K562 (cell line): ENCODE results near the gene EGFL7. TPM values are rescaled to one million over a fixed set of nuclear protein-coding genes. Genes with fewer than 3 reads are reported as not detected.

ENCODE experiments used
- ATAC-seq: fragments of 200-7000 bp; cut with Tn5 transposase; 3 replicates; pipeline ENCODE4 v1.9.1; 2020; ENCODE audit warnings: moderate library complexity
- BruUV-seq: library from RNA; stranded (reverse); fragments of 400-500 nt; replicated peaks from 2 replicates; lab custom pipeline; 2021; lab: Mats Ljungman, UMichigan
- CTCF ChIA-PET: fragments of 300-600 bp; formaldehyde crosslinking; extraction: SDS; loops from one replicate; lab custom pipeline; 2021; ENCODE audit warnings: low intra/inter-chr PET ratio; lab: Yijun Ruan, JAX
- POLR2A ChIA-PET: fragments of 300-600, 350-650 bp; sonication (Branson Sonifier 250); formaldehyde crosslinking; extraction: SDS; loops from one replicate; lab custom pipeline; 2021; ENCODE audit warnings: antibody characterized with exemption, inconsistent platforms; lab: Yijun Ruan, JAX
- DNase-seq, 4 experiments: peaks; one replicate each; pipeline versions ENCODE4 v3.0.0 to v3.0.0-alpha.2; 2011 to 2018; ENCODE audit warnings: low spot score in 3 of 4, mixed read lengths in 3 of 4; ENCODE audit errors: extremely low read depth in 1 of 4
- FAIRE-seq: peaks from 2 replicates; lab custom pipeline; 2011; peaks lifted over from hg19 to GRCh38; lab: Jason Lieb, UNC
- H2AFZ ChIP-seq: 2 replicates; pipeline ENCODE4 v1.6.0; 2011; ENCODE audit warnings: low read depth, low read length, control low read depth, inconsistent platforms
- H3K27ac ChIP-seq: fragments of 200-600 bp; 3 replicates; pipeline ENCODE4 v1.8.0; 2011; ENCODE audit warnings: low read depth, mild to moderate bottlenecking, control low read depth, inconsistent platforms, low read length, moderate library complexity, mixed read lengths; ENCODE audit errors: extremely low read depth
- H3K27me3 ChIP-seq, 2 experiments: fragments of 300-600 bp in 1 of 2; 2 replicates in 1 of 2; 3 replicates in 1 of 2; pipeline versions ENCODE4 v1.6.0 to v1.8.0; 2011; ENCODE audit warnings: inconsistent platforms in 2 of 2, low read length in 2 of 2, mild to moderate bottlenecking in 1 of 2, mixed read lengths in 1 of 2, moderate library complexity in 1 of 2; ENCODE audit not compliant: control insufficient read depth in 2 of 2, insufficient read depth in 2 of 2
- H3K36me3 ChIP-seq: fragments of 300-600 bp; 3 replicates; pipeline ENCODE4 v1.8.0; 2011; ENCODE audit warnings: mild to moderate bottlenecking, low read length, inconsistent platforms; ENCODE audit not compliant: control insufficient read depth, insufficient read depth
- H3K4me1 ChIP-seq, 2 experiments: fragments of 200-600 bp in 1 of 2; replicated peaks in 1 of 2; 2 replicates in 1 of 2; 3 replicates in 1 of 2; pipeline versions ENCODE4 v1.5.1 to v1.8.0; 2011; ENCODE audit warnings: inconsistent platforms in 2 of 2, low read length in 2 of 2, mild to moderate bottlenecking in 1 of 2, mixed read lengths in 1 of 2, moderate library complexity in 1 of 2; ENCODE audit not compliant: control insufficient read depth in 2 of 2, insufficient read depth in 2 of 2
- H3K4me2 ChIP-seq: 2 replicates; pipeline ENCODE4 v1.6.1; 2011; ENCODE audit warnings: low read length, control low read depth, inconsistent platforms, mixed read lengths; ENCODE audit not compliant: insufficient read depth
- H3K4me3 ChIP-seq: fragments of 200-600 bp; sonication (generic), shearing (Covaris generic); 2 replicates; pipeline ENCODE4 v1.5.1; 2016; ENCODE audit warnings: control low read depth, inconsistent platforms
- H3K79me2 ChIP-seq: fragments of 200-600 bp; 3 replicates; pipeline ENCODE4 v1.8.0; 2011; ENCODE audit warnings: low read length, inconsistent platforms; ENCODE audit not compliant: control insufficient read depth, insufficient read depth
- H3K9ac ChIP-seq, 2 experiments: 2 replicates each; pipeline versions ENCODE4 v1.6.0 to v1.6.1; 2011; ENCODE audit warnings: low read depth in 2 of 2, low read length in 2 of 2, control low read depth in 1 of 2, inconsistent platforms in 1 of 2, mild to moderate bottlenecking in 1 of 2, mixed read lengths in 1 of 2; ENCODE audit not compliant: insufficient read depth in 1 of 2
- H3K9me1 ChIP-seq: one replicate; pipeline ENCODE4 v1.6.0; 2011; ENCODE audit warnings: inconsistent platforms, mild to moderate bottlenecking, low read length, moderate library complexity; ENCODE audit not compliant: control insufficient read depth, insufficient read depth
- H3K9me3 ChIP-seq: replicated peaks from 2 replicates; pipeline ENCODE4 v1.5.1; 2011; ENCODE audit warnings: low read depth, low read length, inconsistent platforms; ENCODE audit not compliant: control insufficient read depth, insufficient read depth
- H4K20me1 ChIP-seq: replicated peaks from 2 replicates; pipeline ENCODE4 v1.6.1; 2011; ENCODE audit warnings: low read length, inconsistent platforms, mixed read lengths; ENCODE audit not compliant: control insufficient read depth, insufficient read depth
- DPF2 ChIP-seq: fragments of 450-650 bp; IDR thresholded peaks from 2 replicates; pipeline ENCODE4 v1.6.1; 2016
- FOXK2 ChIP-seq, 2 experiments: fragments of 450-650 bp; IDR thresholded peaks in 1 of 2; conservative IDR thresholded peaks in 1 of 2; 2 replicates each; pipeline ENCODE4 v1.6.1; 2016; ENCODE audit warnings: low read depth in 2 of 2, mild to moderate bottlenecking in 1 of 2
- JUND ChIP-seq, 2 experiments: IDR thresholded peaks; 2 replicates in 1 of 2; 3 replicates in 1 of 2; pipeline ENCODE4 v1.6.1; 2011; ENCODE audit warnings: borderline replicate concordance in 2 of 2, low read depth in 2 of 2, low read length in 2 of 2, improper control_type of control experiment in 1 of 2, missing biosample characterization in 1 of 2, missing genetic modification characterization in 1 of 2, missing genetic modification reagents in 1 of 2
- MCM5 ChIP-seq: fragments of 450-650 bp; IDR thresholded peaks from 2 replicates; pipeline ENCODE4 v1.6.1; 2016; ENCODE audit warnings: low read depth
- NCOA1 ChIP-seq: fragments of 450-650 bp; IDR thresholded peaks from 2 replicates; pipeline ENCODE4 v1.6.1; 2016; ENCODE audit warnings: low read depth
- NKRF ChIP-seq: fragments of 450-650 bp; IDR thresholded peaks from 2 replicates; pipeline ENCODE4 v1.6.1; 2016; ENCODE audit warnings: borderline replicate concordance
- RNF2 ChIP-seq: sonication (generic); IDR thresholded peaks from 2 replicates; pipeline ENCODE4 v1.6.1; 2016
- ZBTB17 ChIP-seq: fragments of 450-650 bp; formaldehyde crosslinking; IDR thresholded peaks from 2 replicates; pipeline ENCODE4 v1.4.0; 2020; ENCODE audit warnings: mild to moderate bottlenecking
- ZBTB7A ChIP-seq: IDR thresholded peaks from 2 replicates; pipeline ENCODE4 v1.6.1; 2011; ENCODE audit warnings: low read depth, mild to moderate bottlenecking, low read length, moderate library complexity, borderline replicate concordance; ENCODE audit not compliant: control insufficient read depth
- ZNF280B ChIP-seq: fragments of 250-450 bp; sonication (Bioruptor Pico); IDR thresholded peaks from 2 replicates; pipeline ENCODE4 v1.5.1; 2021; ENCODE audit warnings: mild to moderate bottlenecking
- ZNF512 ChIP-seq: IDR thresholded peaks from 2 replicates; pipeline ENCODE4 v1.6.1; 2016; ENCODE audit warnings: missing genetic modification characterization, missing compliant biosample characterization
- ZNF639 ChIP-seq, 2 experiments: fragments of 200-800 bp in 1 of 2; sonication (Bioruptor generic) in 1 of 2; sonication (generic) in 1 of 2; formaldehyde crosslinking in 1 of 2; IDR thresholded peaks in 1 of 2; conservative IDR thresholded peaks in 1 of 2; 2 replicates each; pipeline versions ENCODE4 v1.5.0 to v1.6.1; 2016 to 2020; ENCODE audit warnings: missing compliant biosample characterization in 1 of 2, missing genetic modification characterization in 1 of 2, missing genetic modification reagents in 1 of 2
- ZZZ3 ChIP-seq: fragments of 450-650 bp; IDR thresholded peaks from 2 replicates; pipeline ENCODE4 v1.6.1; 2016; ENCODE audit warnings: antibody characterized with exemption, mild to moderate bottlenecking, moderate library complexity
- WGBS: fragments of 100-300 bp; shearing (Covaris generic); methylation state at CpG from one replicate; pipeline ENCODE4 v1.1.6; 2016; ENCODE audit warnings: low coverage, mixed read lengths; ENCODE audit not compliant: insufficient coverage; ENCODE audit errors: missing lambda C conversion rate; 5-methylcytosine and 5-hydroxymethylcytosine counted together
- in situ Hi-C: fragments of 300-500 bp; cut with MboI; formaldehyde crosslinking; loops from 4 replicates; pipeline ENCODE4 v1.15.0; 2018; ENCODE audit warnings: inconsistent platforms, mixed read lengths
- intact Hi-C: fragments of 100-400 bp; cut with micrococcal nuclease; formaldehyde crosslinking; loops from 2 replicates; pipeline ENCODE4 v1.14.2; 2022
- polyA plus RNA-seq, 8 experiments: library from polyadenylated mRNA; depleted of rRNA in 4 of 8; stranded (reverse) in 5 of 8; unstranded in 3 of 8; fragments of >200 nt; fragmentation: Nextera tagmentation in 2 of 8; fragmentation: Illumina TruSeq in 1 of 8; extraction: Ambion mirVana in 2 of 8; extraction: Trizol in 1 of 8; gene quantifications; 2 replicates each; pipeline versions ENCODE4 v1.2.1 to v1.2.3, GENCODE V29; 2011 to 2014; ENCODE audit warnings: inconsistent platforms in 1 of 8, missing spikeins in 1 of 8
- total RNA-seq, 7 experiments: library from RNA; depleted of rRNA in 6 of 7; stranded (reverse); fragments of >200 nt in 6 of 7; fragmentation: Illumina TruSeq in 2 of 7; extraction: Trizol in 2 of 7; gene quantifications; 2 replicates each; pipeline versions ENCODE4 v1.2.1 to v1.2.3, GENCODE V29; 2011 to 2021; ENCODE audit warnings: low replicate concordance in 1 of 7

EGFL7 gene
- total and polyA plus RNA-seq, 9 of the 15 experiments (the other 6 are each of a cell fraction or from before 2014, with no cell fraction given) = 1.5 to 286 (median 55.5) TPM

- H3K9ac ChIP-seq = peak overlapping the region; percentile 51 to 86
- peaks cover 12 to 27% of the 10 kb centered on the region in 2 experiments; a peak in 4 of 5 replicates for H3K4me1 ChIP-seq
- H3K4me3 ChIP-seq = no peak overlapping the region
- no peaks in the 10 kb centered on the region for H3K36me3 ChIP-seq
- no peaks in the 10 kb centered on the region for H3K9me3 ChIP-seq
- 17% methylated on average over 37 of the region's 38 CpGs for WGBS
- H2AFZ ChIP-seq = peak overlapping the region; percentile 96
- H3K9me1 ChIP-seq = no peaks in the 10 kb centered on the region
- intact Hi-C loops (no loop called here), in situ Hi-C loops (no loop called here)
- H3K79me2 ChIP-seq = no peaks in the 10 kb centered on the region
- DNase-seq (peak in 2 of 4 experiments; percentile 51 to 54), ATAC-seq (peak; percentile 77), FAIRE-seq (peak; percentile 68)
- ChIA-PET POLR2A (interaction anchor here (0.5 to 1.5 kb wide), 3 partner anchors 11 to 305 kb away, joined by 3 to 5 read pairs (median 3); no protein-coding TSS in a partner anchor), CTCF (no interaction called here)
- peak overlapping the region; percentile 72 for H3K4me2 ChIP-seq
- H4K20me1 ChIP-seq = no peaks in the 10 kb centered on the region
- no peaks in the 10 kb centered on the region for H3K27me3 ChIP-seq
- no TSS peak for BruUV-seq
- H3K27ac ChIP-seq = peak overlapping the region; percentile 33; the same call in 1 of the 3 replicates
- TF ChIP-seq ZNF639 (CRISPR knock-in tag; conservative IDR thresholded peaks at IDR 0.05 in 1 of 2, IDR thresholded peaks at IDR 0.05 in 1 of 2) (no peak), FOXK2 (conservative IDR thresholded peaks at IDR 0.05 in 1 of 2, IDR thresholded peaks at IDR 0.05 in 1 of 2; ENCODE audit: low read depth in 2 of 2) (0 out of 4 replicates have a peak, but pooled peaks of 1 of the 2 experiments have one; percentile 32), RNF2 (no peak), NCOA1 (no peak), NKRF (no peak), ZNF512 (tag) (no peak), DPF2 (peak; percentile 37; the same call in 1 of the 2 replicates), ZNF280B (CRISPR knock-in tag) (no peak), ZBTB7A (0 out of 2 replicates have a peak, but pooled peaks have one; percentile 21), ZBTB17 (CRISPR knock-in tag) (0 out of 2 replicates have a peak, but pooled peaks have one; percentile 31), MCM5 (no peak), ZZZ3 (no peak), JUND (IDR thresholded peaks at IDR 0.05; ENCODE audit: borderline replicate concordance, low read depth, low read length) (no peak), JUND (tag; IDR thresholded peaks at IDR 0.05; ENCODE audit: borderline replicate concordance, low read depth, low read length) (peak; percentile 17; the same call in 1 of the 3 replicates)
Observed at GRCh38 chr9:136700959-136701667, 38.4 kb downstream of the EGFL7 start.
